ENCODE results near the gene SUGCT. TPM values are rescaled to one million over a fixed set of nuclear protein-coding genes. Genes with fewer than 3 reads are reported as not detected.

SUGCT gene
- total and polyA plus RNA-seq, 2 of the 8 experiments (the other 6 are each of a cell fraction or from before 2014, with no cell fraction given), result 2.8 to 5.4 TPM

GRCh38 chr7:40506158-40506557 is 371.4 kb downstream of the SUGCT start (continued):
- no peak for TF ChIP-seq CHD7 (IDR thresholded peaks at IDR 0.05; ENCODE audit: insufficient replicate concordance, low read length)
- TF ChIP-seq TEAD4 (IDR thresholded peaks at IDR 0.05; ENCODE audit: low read depth, low read length), result no peak
- TF ChIP-seq SIRT6 (IDR thresholded peaks at IDR 0.05; ENCODE audit: low read length), result no peak
- no peak for TF ChIP-seq TCF12 (IDR thresholded peaks at IDR 0.05; ENCODE audit: low read depth, low read length)
